ENCODE measurements around the gene PDGFC. TPM values are rescaled to one million over a fixed set of nuclear protein-coding genes. Genes with fewer than 3 reads are reported as not detected.

PDGFC gene
- total and polyA plus RNA-seq, 2 donors (not counting 3 experiments of a cell fraction or from before 2014, with no cell fraction given) = 2.7 to 5.3 TPM

GRCh38 chr4:156816360-156816755, 155.2 kb downstream of the PDGFC start:
- no peak for FAIRE-seq
- TF ChIP-seq, protein P1, sequence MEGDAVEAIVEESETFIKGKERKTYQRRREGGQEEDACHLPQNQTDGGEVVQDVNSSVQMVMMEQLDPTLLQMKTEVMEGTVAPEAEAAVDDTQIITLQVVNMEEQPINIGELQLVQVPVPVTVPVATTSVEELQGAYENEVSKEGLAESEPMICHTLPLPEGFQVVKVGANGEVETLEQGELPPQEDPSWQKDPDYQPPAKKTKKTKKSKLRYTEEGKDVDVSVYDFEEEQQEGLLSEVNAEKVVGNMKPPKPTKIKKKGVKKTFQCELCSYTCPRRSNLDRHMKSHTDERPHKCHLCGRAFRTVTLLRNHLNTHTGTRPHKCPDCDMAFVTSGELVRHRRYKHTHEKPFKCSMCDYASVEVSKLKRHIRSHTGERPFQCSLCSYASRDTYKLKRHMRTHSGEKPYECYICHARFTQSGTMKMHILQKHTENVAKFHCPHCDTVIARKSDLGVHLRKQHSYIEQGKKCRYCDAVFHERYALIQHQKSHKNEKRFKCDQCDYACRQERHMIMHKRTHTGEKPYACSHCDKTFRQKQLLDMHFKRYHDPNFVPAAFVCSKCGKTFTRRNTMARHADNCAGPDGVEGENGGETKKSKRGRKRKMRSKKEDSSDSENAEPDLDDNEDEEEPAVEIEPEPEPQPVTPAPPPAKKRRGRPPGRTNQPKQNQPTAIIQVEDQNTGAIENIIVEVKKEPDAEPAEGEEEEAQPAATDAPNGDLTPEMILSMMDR (IDR thresholded peaks at IDR 0.05; ENCODE audit: extremely low read depth in 1 of 2, insufficient read depth in 1 of 2, low read depth in 1 of 2, low read length in 2 of 2) = no peak
- TF ChIP-seq FOS (IDR thresholded peaks at IDR 0.05; ENCODE audit: borderline replicate concordance, insufficient read depth, low read length) (no peak), MAX (IDR thresholded peaks at IDR 0.05; ENCODE audit: insufficient read depth, insufficient read length) (no peak), POLR2AphosphoS5 (IDR thresholded peaks at IDR 0.05; ENCODE audit: insufficient read depth, low read depth, low read length) (no peak), MYC (IDR thresholded peaks at IDR 0.05; ENCODE audit: low read depth, low read length) (no peak), JUN (IDR thresholded peaks at IDR 0.05; ENCODE audit: borderline replicate concordance, insufficient read depth, insufficient read length, low read depth) (no peak), GATA2 (IDR thresholded peaks at IDR 0.05; ENCODE audit: insufficient read depth, insufficient read length, low read depth, low read length) (no peak), POLR2A (IDR thresholded peaks at IDR 0.05; ENCODE audit: low read depth, low read length) (no peak), EZH2 (IDR thresholded peaks at IDR 0.05; ENCODE audit: borderline replicate concordance, low read depth, low read length, severe bottlenecking) (no peak)
- dilution Hi-C loops (cut with MboI; ENCODE audit: extremely low pct_ligation_motif_present, low sequenced_read_pairs) = no loop called here

More at GRCh38 chr4:156816360-156816755, 155.2 kb downstream of the PDGFC start:
- ChIA-PET CTCF (no interaction called here), POLR2A (no interaction called here)
- H3K27me3 ChIP-seq (ENCODE audit: control insufficient read depth in 2 of 2, insufficient read depth in 2 of 2, low read length in 2 of 2) = no peaks in the 10 kb centered on the region
- H3K9me1 ChIP-seq (replicated peaks; ENCODE audit: control insufficient read depth, extremely low read depth, insufficient read depth, low read length) = no peaks in the 10 kb centered on the region
- H2AFZ ChIP-seq (ENCODE audit: low read depth, low read length) = no peak overlapping the region
- no peaks in the 10 kb centered on the region for H3K4me1 ChIP-seq (ENCODE audit: control insufficient read depth, extremely low read depth, insufficient read depth, low read length)
- H3K79me2 ChIP-seq (ENCODE audit: control insufficient read depth, insufficient read depth, low read length) = no peaks in the 10 kb centered on the region
- H3K4me3 ChIP-seq (replicated peaks in 1 of 3; ENCODE audit: insufficient read depth in 1 of 3, low read depth in 1 of 3, low read length in 3 of 3) = no peak overlapping the region
- DNase-seq (ENCODE audit: low read depth, low spot score) = no peak
- no TSS peak for BruUV-seq (replicated peaks)
- H3K9ac ChIP-seq (replicated peaks; ENCODE audit: extremely low read depth, insufficient read depth, low read length) = no peak overlapping the region
- H3K36me3 ChIP-seq (ENCODE audit: control insufficient read depth in 2 of 2, extremely low read depth in 1 of 2, insufficient read depth in 2 of 2, low read length in 2 of 2) = no peaks in the 10 kb centered on the region
- no peak overlapping the region for H3K27ac ChIP-seq (ENCODE audit: insufficient read depth, low read depth, low read length)
- no peak overlapping the region for H3K4me2 ChIP-seq (ENCODE audit: insufficient read depth, low read length)
- no peaks in the 10 kb centered on the region for H3K9me3 ChIP-seq (replicated peaks; ENCODE audit: control insufficient read depth, insufficient read depth, low read length)
- H4K20me1 ChIP-seq (replicated peaks; ENCODE audit: control insufficient read depth, extremely low read depth, insufficient read depth, low read length) = no peaks in the 10 kb centered on the region
- intact Hi-C loops (cut with micrococcal nuclease) = no loop called here

Measured in endothelial cell of umbilical vein (primary cell).